ACC112 (cell line): ENCODE measurements around the gene RSPO3.
"Not testable (repeated sequence)": the region's sequence is repeated elsewhere in the genome, so short reads cannot be mapped to it uniquely, and the experiment has no call there.

ENCODE experiments used
- H2AFZ ChIP-seq: fragments of 200-600 bp; sonication (generic); one replicate; pipeline ENCODE4 v1.6.0; 2017; ENCODE audit warnings: antibody characterized with exemption, low read length; ENCODE audit not compliant: unreplicated experiment
- H3K27ac ChIP-seq: fragments of 200-600 bp; sonication (generic); 2 replicates; pipeline ENCODE4 v1.5.1; 2014; ENCODE audit warnings: low read depth, mild to moderate bottlenecking, antibody characterized with exemption, low read length, moderate library complexity
- H3K27me3 ChIP-seq: fragments of 200-600 bp; sonication (generic); 2 replicates; pipeline ENCODE4 v1.6.1; 2014; ENCODE audit warnings: mild to moderate bottlenecking, antibody characterized with exemption, low read length, moderate library complexity, mixed read lengths; ENCODE audit not compliant: insufficient read depth
- H3K36me3 ChIP-seq: fragments of 200-600 bp; sonication (generic); 2 replicates; pipeline ENCODE4 v1.6.1; 2016; ENCODE audit warnings: mild to moderate bottlenecking, antibody characterized with exemption, low read length, moderate library complexity, mixed read lengths; ENCODE audit not compliant: insufficient read depth
- H3K4me1 ChIP-seq: fragments of 200-600 bp; sonication (generic); one replicate; pipeline ENCODE4 v1.6.1; 2016; ENCODE audit warnings: low read length, mixed read lengths; ENCODE audit not compliant: insufficient read depth, unreplicated experiment, control insufficient read depth
- H3K4me3 ChIP-seq: fragments of 200-600 bp; sonication (generic); 2 replicates; pipeline ENCODE4 v1.5.1; 2014; ENCODE audit warnings: mild to moderate bottlenecking, low read depth, low read length
- H3K79me2 ChIP-seq: fragments of 200-600 bp; sonication (generic); one replicate; pipeline ENCODE4 v1.6.0; 2016; ENCODE audit warnings: low read length; ENCODE audit not compliant: control insufficient read depth, unreplicated experiment, insufficient read depth

Gene RSPO3

GRCh38 chr6:127201321-127201720, 82.8 kb downstream of the RSPO3 start:
- Histone ChIP-seq H3K27ac (peak overlapping the region; percentile 74), H3K27me3 (no peaks in the 10 kb centered on the region), H2AFZ (peak overlapping the region; percentile 26)

GRCh38 chr6:127202676-127203075, 84.2 kb downstream of the RSPO3 start:
- no peaks in the 10 kb centered on the region for H3K27me3 ChIP-seq
- no peak overlapping the region for H2AFZ ChIP-seq
- H3K4me1 ChIP-seq = peaks cover 43% of the 10 kb centered on the region
- no peaks in the 10 kb centered on the region for H3K79me2 ChIP-seq
- H3K36me3 ChIP-seq = no peaks in the 10 kb centered on the region
- no peak overlapping the region for H3K4me3 ChIP-seq
- no peak overlapping the region for H3K27ac ChIP-seq

More at GRCh38 chr6:127201321-127201720, 82.8 kb downstream of the RSPO3 start:
- Histone ChIP-seq H3K4me3 (no peak overlapping the region), H3K36me3 (no peaks in the 10 kb centered on the region), H3K4me1 (peaks cover 39% of the 10 kb centered on the region), H3K79me2 (no peaks in the 10 kb centered on the region)

- no peaks in the 10 kb centered on the region for H3K27me3 ChIP-seq
- H3K27ac ChIP-seq = no peak overlapping the region
- H2AFZ ChIP-seq = no peak overlapping the region
- H3K79me2 ChIP-seq = no peaks in the 10 kb centered on the region
- H3K4me1 ChIP-seq = peaks cover 42% of the 10 kb centered on the region
- no peak overlapping the region for H3K4me3 ChIP-seq
- no peaks in the 10 kb centered on the region for H3K36me3 ChIP-seq
These were observed 85.8 kb downstream of the RSPO3 start for GRCh38 chr6:127204281-127204680.

- H3K27ac ChIP-seq = no peak overlapping the region
- no peaks in the 10 kb centered on the region for H3K36me3 ChIP-seq
- no peaks in the 10 kb centered on the region for H3K27me3 ChIP-seq
- H2AFZ ChIP-seq = peak overlapping the region; percentile 36
- peaks cover 42% of the 10 kb centered on the region for H3K4me1 ChIP-seq
- no peaks in the 10 kb centered on the region for H3K79me2 ChIP-seq
- no peak overlapping the region for H3K4me3 ChIP-seq
These were observed 86.6 kb downstream of the RSPO3 start for GRCh38 chr6:127205036-127205435.

GRCh38 chr6:127206531-127207095, 88.1 kb downstream of the RSPO3 start:
- Histone ChIP-seq H3K4me3 (no peak overlapping the region), H3K4me1 (peaks cover 28% of the 10 kb centered on the region), H3K36me3 (no peaks in the 10 kb centered on the region), H3K27ac (peak overlapping the region; percentile 81), H3K27me3 (no peaks in the 10 kb centered on the region), H2AFZ (no peak overlapping the region), H3K79me2 (no peaks in the 10 kb centered on the region)

- Histone ChIP-seq H3K36me3 (no peaks in the 10 kb centered on the region), H3K27me3 (no peaks in the 10 kb centered on the region), H3K79me2 (no peaks in the 10 kb centered on the region), H3K4me3 (no peak overlapping the region), H3K4me1 (peaks cover 23% of the 10 kb centered on the region), H2AFZ (peak overlapping the region; percentile 63), H3K27ac (peak overlapping the region; percentile 81)
These were observed 89.2 kb downstream of the RSPO3 start for GRCh38 chr6:127207591-127208120.

- H3K79me2 ChIP-seq = no peaks in the 10 kb centered on the region
- H3K27me3 ChIP-seq = no peaks in the 10 kb centered on the region
- peaks cover 14% of the 10 kb centered on the region for H3K4me1 ChIP-seq
- no peak overlapping the region for H3K27ac ChIP-seq
- no peak overlapping the region for H3K4me3 ChIP-seq
- H3K36me3 ChIP-seq = no peaks in the 10 kb centered on the region
- no peak overlapping the region for H2AFZ ChIP-seq
These were observed 92.3 kb downstream of the RSPO3 start for GRCh38 chr6:127210725-127211124.

- H2AFZ ChIP-seq = no peak overlapping the region
These were observed 93.9 kb downstream of the RSPO3 start for GRCh38 chr6:127212376-127212775.

GRCh38 chr6:127214032-127214431, 95.6 kb downstream of the RSPO3 start:
- H3K27me3 ChIP-seq, H3K36me3 ChIP-seq, H3K79me2 ChIP-seq, H3K4me1 ChIP-seq, H3K4me3 ChIP-seq, H2AFZ ChIP-seq, H3K27ac ChIP-seq: not testable (repeated sequence)

More at GRCh38 chr6:127212376-127212775, 93.9 kb downstream of the RSPO3 start:
- Histone ChIP-seq H3K36me3 (no peaks in the 10 kb centered on the region), H3K27ac (no peak overlapping the region), H3K4me1 (peaks cover 20% of the 10 kb centered on the region), H3K79me2 (no peaks in the 10 kb centered on the region), H3K4me3 (no peak overlapping the region), H3K27me3 (no peaks in the 10 kb centered on the region)

- H2AFZ ChIP-seq, H3K27ac ChIP-seq, H3K79me2 ChIP-seq, H3K4me1 ChIP-seq, H3K4me3 ChIP-seq, H3K27me3 ChIP-seq, H3K36me3 ChIP-seq: not testable (repeated sequence)
These were observed 96.1 kb downstream of the RSPO3 start for GRCh38 chr6:127214531-127214930.

- H3K79me2 ChIP-seq = no peaks in the 10 kb centered on the region
- H3K27me3 ChIP-seq = no peaks in the 10 kb centered on the region
- peaks cover 8% of the 10 kb centered on the region for H3K4me1 ChIP-seq
- no peaks in the 10 kb centered on the region for H3K36me3 ChIP-seq
- H3K4me3 ChIP-seq = no peak overlapping the region
- no peak overlapping the region for H3K27ac ChIP-seq
- H2AFZ ChIP-seq = no peak overlapping the region
These were observed 97.5 kb downstream of the RSPO3 start for GRCh38 chr6:127215931-127216330.
